IMR-90 (cell line): Measurements from ENCODE around the gene TSSK3. TPM values are rescaled to one million over a fixed set of nuclear protein-coding genes. Genes with fewer than 3 reads are reported as not detected.

ENCODE experiments used
- ATAC-seq: fragments of 200-7000 bp; cut with Tn5 transposase; 2 replicates; pipeline ENCODE4 v1.9.1; 2020; ENCODE audit warnings: low read depth, mild to moderate bottlenecking, moderate library complexity
- BruUV-seq: library from RNA; stranded (reverse); fragments of 400-500 nt; replicated peaks from 2 replicates; lab custom pipeline; 2021; lab: Mats Ljungman, UMichigan
- CTCF ChIA-PET: fragments of 300-600 bp; formaldehyde crosslinking; extraction: SDS; loops from one replicate; lab custom pipeline; 2021; ENCODE audit warnings: antibody characterized with exemption; lab: Yijun Ruan, JAX
- POLR2A ChIA-PET: fragments of 300-600 bp; sonication (Branson Sonifier 250); formaldehyde crosslinking; loops from one replicate; lab custom pipeline; 2022; ENCODE audit warnings: antibody characterized with exemption; ENCODE audit not compliant: unreplicated experiment; lab: Charles Lee
- DNase-seq: peaks from one replicate; pipeline ENCODE4 v3.0.0; 2013
- H2AFZ ChIP-seq: replicated peaks from 2 replicates; pipeline ENCODE3; 2013; ENCODE audit warnings: low read length, mild to moderate bottlenecking; ENCODE audit not compliant: poor library complexity
- H2AK5ac ChIP-seq: 2 replicates; pipeline ENCODE4 v1.6.1; 2013; ENCODE audit warnings: low read depth, low read length, inconsistent platforms
- H2AK9ac ChIP-seq: replicated peaks from 2 replicates; pipeline ENCODE3; 2013; ENCODE audit warnings: mild to moderate bottlenecking, low read depth, low read length, moderate library complexity; ENCODE audit not compliant: poor library complexity
- H2BK120ac ChIP-seq: 2 replicates; pipeline ENCODE4 v1.6.1; 2013; ENCODE audit warnings: low read depth, low read length, inconsistent platforms
- H2BK15ac ChIP-seq: 3 replicates; pipeline ENCODE4 v1.6.1; 2013; ENCODE audit warnings: low read depth, low read length, inconsistent platforms
- H2BK20ac ChIP-seq: 2 replicates; pipeline ENCODE4 v1.6.1; 2013; ENCODE audit warnings: low read depth, mild to moderate bottlenecking, inconsistent platforms, low read length, moderate library complexity
- H2BK5ac ChIP-seq: 2 replicates; pipeline ENCODE4 v1.6.1; 2013; ENCODE audit warnings: mild to moderate bottlenecking, low read depth, low read length, inconsistent platforms; ENCODE audit not compliant: poor library complexity, severe bottlenecking
- H3K14ac ChIP-seq: replicated peaks from 2 replicates; pipeline ENCODE4 v1.6.1; 2013; ENCODE audit warnings: low read depth, low read length, inconsistent platforms
- H3K18ac ChIP-seq: 2 replicates; pipeline ENCODE4 v1.6.1; 2013; ENCODE audit warnings: low read depth, low read length, control low read depth
- H3K23ac ChIP-seq: 2 replicates; pipeline ENCODE4 v1.6.1; 2013; ENCODE audit warnings: low read depth, low read length, inconsistent platforms
- H3K27ac ChIP-seq: 2 replicates; pipeline ENCODE4 v1.5.1; 2013; ENCODE audit warnings: mild to moderate bottlenecking, control low read depth, low read length; ENCODE audit not compliant: insufficient read depth
- H3K27me3 ChIP-seq: 2 replicates; pipeline ENCODE4 v1.6.1; 2013; ENCODE audit warnings: low read length; ENCODE audit not compliant: control insufficient read depth, insufficient read depth
- H3K36me3 ChIP-seq: 2 replicates; pipeline ENCODE4 v1.6.1; 2013; ENCODE audit warnings: low read length, mixed read lengths; ENCODE audit not compliant: control insufficient read depth, insufficient read depth
- H3K4ac ChIP-seq: 2 replicates; pipeline ENCODE4 v1.6.1; 2013; ENCODE audit warnings: low read depth, low read length, inconsistent platforms
- H3K4me1 ChIP-seq: 2 replicates; pipeline ENCODE4 v1.6.1; 2013; ENCODE audit warnings: low read length, mixed read lengths; ENCODE audit not compliant: control insufficient read depth, insufficient read depth
- H3K4me2 ChIP-seq: 2 replicates; pipeline ENCODE4 v1.6.1; 2013; ENCODE audit warnings: low read depth, mild to moderate bottlenecking, control low read depth, low read length, moderate library complexity
- H3K4me3 ChIP-seq: 2 replicates; pipeline ENCODE4 v1.5.1; 2013; ENCODE audit warnings: low read depth, mild to moderate bottlenecking, control low read depth, low read length, moderate library complexity; ENCODE audit not compliant: insufficient read depth
- H3K56ac ChIP-seq: 2 replicates; pipeline ENCODE4 v1.6.1; 2013; ENCODE audit warnings: low read length, inconsistent platforms; ENCODE audit not compliant: insufficient read depth; ENCODE audit errors: extremely low read depth
- H3K79me1 ChIP-seq, 2 experiments: 2 replicates each; pipeline ENCODE4 v1.6.1; 2013; ENCODE audit warnings: low read length in 2 of 2, inconsistent platforms in 1 of 2, low read depth in 1 of 2
- H3K9ac ChIP-seq: 2 replicates; pipeline ENCODE4 v1.6.1; 2013; ENCODE audit warnings: low read depth, low read length, control low read depth
- H3K9me1 ChIP-seq: 2 replicates; pipeline ENCODE4 v1.6.1; 2013; ENCODE audit warnings: low read length, inconsistent platforms; ENCODE audit not compliant: insufficient read depth
- H3K9me3 ChIP-seq: 2 replicates; pipeline ENCODE4 v1.6.1; 2013; ENCODE audit warnings: low read length; ENCODE audit not compliant: control insufficient read depth, insufficient read depth
- H4K20me1 ChIP-seq: 2 replicates; pipeline ENCODE4 v1.6.1; 2013; ENCODE audit warnings: low read length, inconsistent platforms; ENCODE audit not compliant: insufficient read depth
- H4K5ac ChIP-seq: 2 replicates; pipeline ENCODE4 v1.6.1; 2013; ENCODE audit warnings: mild to moderate bottlenecking, low read depth, low read length, control low read depth
- H4K8ac ChIP-seq, 2 experiments: 2 replicates each; pipeline ENCODE4 v1.6.1; 2013; ENCODE audit warnings: low read depth in 2 of 2, low read length in 2 of 2, control low read depth in 1 of 2, inconsistent platforms in 1 of 2
- H4K91ac ChIP-seq: 2 replicates; pipeline ENCODE4 v1.6.1; 2013; ENCODE audit warnings: low read depth, low read length, inconsistent platforms; ENCODE audit not compliant: insufficient read depth
- CEBPB ChIP-seq: IDR thresholded peaks from 2 replicates; pipeline ENCODE4 v1.6.1; 2012; ENCODE audit warnings: low read depth, low read length, improper control_type of control experiment
- CHD1 ChIP-seq: IDR thresholded peaks from 2 replicates; pipeline ENCODE4 v1.6.1; 2012; ENCODE audit warnings: low read depth, low read length, improper control_type of control experiment
- ELK1 ChIP-seq: fragments of 150-350 bp; IDR thresholded peaks from 2 replicates; pipeline ENCODE4 v1.6.1; 2016; ENCODE audit warnings: low read depth, mild to moderate bottlenecking, low read length, moderate library complexity, borderline replicate concordance
- FOS ChIP-seq: fragments of 150-350 bp; IDR thresholded peaks from 2 replicates; pipeline ENCODE4 v1.6.1; 2016; ENCODE audit warnings: low read depth, low read length
- MAFK ChIP-seq: IDR thresholded peaks from 2 replicates; pipeline ENCODE4 v1.6.1; 2012; ENCODE audit warnings: low read depth, low read length, improper control_type of control experiment
- MXI1 ChIP-seq: IDR thresholded peaks from 2 replicates; pipeline ENCODE4 v1.6.1; 2012; ENCODE audit warnings: low read depth, mild to moderate bottlenecking, low read length, moderate library complexity, borderline replicate concordance
- NFE2L2 ChIP-seq: fragments of 150-350 bp; IDR thresholded peaks from 2 replicates; pipeline ENCODE4 v1.6.1; 2016; ENCODE audit warnings: low read depth, mild to moderate bottlenecking, low read length
- RFX5 ChIP-seq: IDR thresholded peaks from 2 replicates; pipeline ENCODE4 v1.8.0; 2012; ENCODE audit warnings: low read depth, mild to moderate bottlenecking, low read length, moderate library complexity
- WGBS, 2 experiments: methylation state at CpG; one replicate each; pipeline versions ENCODE4 v1.1.5 to v1.1.7; 2013; ENCODE audit warnings: missing lambda C conversion rate in 2 of 2; ENCODE audit not compliant: insufficient read length in 1 of 2; ENCODE audit errors: extremely low coverage in 2 of 2; 5-methylcytosine and 5-hydroxymethylcytosine counted together
- dilution Hi-C: fragments of 300-500 bp; cut with HindIII; formaldehyde crosslinking; loops from one replicate; pipeline ENCODE4 v1.14.3; 2018; ENCODE audit warnings: low sequenced_read_pairs; ENCODE audit not compliant: unreplicated experiment
- in situ Hi-C: fragments of 300-500 bp; cut with MboI; formaldehyde crosslinking; loops from 3 replicates; pipeline ENCODE4 v1.14.3; 2019; ENCODE audit warnings: low sequenced_read_pairs, inconsistent platforms, mixed read lengths
- intact Hi-C: fragments of 100-400 bp; cut with micrococcal nuclease; formaldehyde crosslinking; loops from 2 replicates; pipeline ENCODE4 v1.10.0; 2022
- polyA plus RNA-seq, 3 experiments: library from polyadenylated mRNA; depleted of rRNA; stranded (reverse); fragments of >200 nt; gene quantifications; 2 replicates each; pipeline ENCODE4 v1.2.3, GENCODE V29; 2012; ENCODE audit warnings: low replicate concordance in 1 of 3
- total RNA-seq: library from RNA; depleted of rRNA; stranded (reverse); fragments of >200 nt; gene quantifications from 2 replicates; pipeline ENCODE4 v1.2.3, GENCODE V29; 2012
- TF ChIP-seq, protein P1 (sequence below): fragments of 150-350 bp; IDR thresholded peaks from 2 replicates; pipeline ENCODE4 v1.6.1; 2017; ENCODE audit warnings: mild to moderate bottlenecking, antibody characterized with exemption, low read length, low read depth
- TF ChIP-seq, protein P2 (sequence below): conservative IDR thresholded peaks from 2 replicates; pipeline ENCODE4 v1.5.1; 2012; ENCODE audit warnings: mild to moderate bottlenecking, low read depth, low read length, improper control_type of control experiment

TSSK3 gene
- total and polyA plus RNA-seq, 2 of the 4 experiments (the other 2 are of a cell fraction) = 0.96 TPM; not detected in 1

DNA sequence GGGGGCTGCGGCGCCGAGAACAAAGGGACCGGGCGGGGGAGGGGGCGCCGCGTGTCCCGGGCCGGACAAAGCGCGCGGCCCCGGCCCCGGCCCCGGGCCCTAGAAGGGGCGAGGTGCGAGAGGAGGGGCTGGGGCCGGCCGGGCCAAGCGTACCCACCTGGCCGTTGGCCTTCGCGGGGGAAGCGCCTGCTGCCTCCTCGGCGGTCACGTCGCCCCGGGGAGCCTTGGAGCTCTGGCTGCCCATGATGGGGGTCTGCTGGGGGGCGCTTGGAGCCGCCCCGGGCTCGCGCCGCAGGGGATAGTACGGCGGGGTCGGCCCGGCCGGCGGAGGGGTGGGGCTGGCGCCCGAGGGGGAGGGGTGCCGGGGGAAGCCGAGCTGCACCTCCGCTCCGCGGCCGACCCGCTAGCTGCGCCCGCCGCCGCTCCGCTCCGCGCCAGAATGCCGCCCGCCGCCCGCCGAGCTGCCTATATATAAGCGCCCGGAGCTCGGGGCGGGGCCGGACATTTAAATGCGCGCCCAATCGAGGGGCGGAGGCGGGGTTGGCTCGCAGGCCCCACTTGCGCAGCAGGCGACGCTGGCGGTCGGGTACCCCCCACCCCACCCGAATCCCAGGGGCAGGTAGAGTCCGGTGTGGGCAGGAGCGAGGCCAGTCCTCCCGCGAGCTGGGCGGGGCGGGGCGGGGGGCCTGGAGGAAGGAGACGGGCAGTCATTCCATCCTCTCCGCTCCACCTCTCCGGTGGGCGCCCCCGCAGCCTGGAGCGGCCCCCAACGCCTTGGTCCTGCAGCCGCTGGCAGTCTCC lies 26.3 kb upstream of the TSSK3 start, which contains the start of gene MARCKSL1 (continued):
- TF ChIP-seq, protein P1, sequence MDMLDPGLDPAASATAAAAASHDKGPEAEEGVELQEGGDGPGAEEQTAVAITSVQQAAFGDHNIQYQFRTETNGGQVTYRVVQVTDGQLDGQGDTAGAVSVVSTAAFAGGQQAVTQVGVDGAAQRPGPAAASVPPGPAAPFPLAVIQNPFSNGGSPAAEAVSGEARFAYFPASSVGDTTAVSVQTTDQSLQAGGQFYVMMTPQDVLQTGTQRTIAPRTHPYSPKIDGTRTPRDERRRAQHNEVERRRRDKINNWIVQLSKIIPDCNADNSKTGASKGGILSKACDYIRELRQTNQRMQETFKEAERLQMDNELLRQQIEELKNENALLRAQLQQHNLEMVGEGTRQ = no peak
- TF ChIP-seq FOS = no peak

GRCh38 chr1:32336591-32336932 lies 25.8 kb upstream of the TSSK3 start:
- CTCF ChIA-PET = no interaction called here
- H2BK120ac ChIP-seq = no peak overlapping the region
- H3K4me3 ChIP-seq = peak overlapping the region; percentile 85
- no peak for TF ChIP-seq MAFK
- no peak for TF ChIP-seq NFE2L2
- no peak for TF ChIP-seq MXI1
- TF ChIP-seq FOS = no peak
- no peak for TF ChIP-seq ELK1
- TF ChIP-seq CHD1 = no peak
- TF ChIP-seq, protein P2, sequence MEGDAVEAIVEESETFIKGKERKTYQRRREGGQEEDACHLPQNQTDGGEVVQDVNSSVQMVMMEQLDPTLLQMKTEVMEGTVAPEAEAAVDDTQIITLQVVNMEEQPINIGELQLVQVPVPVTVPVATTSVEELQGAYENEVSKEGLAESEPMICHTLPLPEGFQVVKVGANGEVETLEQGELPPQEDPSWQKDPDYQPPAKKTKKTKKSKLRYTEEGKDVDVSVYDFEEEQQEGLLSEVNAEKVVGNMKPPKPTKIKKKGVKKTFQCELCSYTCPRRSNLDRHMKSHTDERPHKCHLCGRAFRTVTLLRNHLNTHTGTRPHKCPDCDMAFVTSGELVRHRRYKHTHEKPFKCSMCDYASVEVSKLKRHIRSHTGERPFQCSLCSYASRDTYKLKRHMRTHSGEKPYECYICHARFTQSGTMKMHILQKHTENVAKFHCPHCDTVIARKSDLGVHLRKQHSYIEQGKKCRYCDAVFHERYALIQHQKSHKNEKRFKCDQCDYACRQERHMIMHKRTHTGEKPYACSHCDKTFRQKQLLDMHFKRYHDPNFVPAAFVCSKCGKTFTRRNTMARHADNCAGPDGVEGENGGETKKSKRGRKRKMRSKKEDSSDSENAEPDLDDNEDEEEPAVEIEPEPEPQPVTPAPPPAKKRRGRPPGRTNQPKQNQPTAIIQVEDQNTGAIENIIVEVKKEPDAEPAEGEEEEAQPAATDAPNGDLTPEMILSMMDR = no peak
- no peak for TF ChIP-seq CEBPB
- no peak for TF ChIP-seq RFX5
- TF ChIP-seq, protein P1 = no peak

More at GRCh38 chr1:32336591-32336932, 25.8 kb upstream of the TSSK3 start:
- Histone ChIP-seq H3K36me3 (peaks cover 27% of the 10 kb centered on the region), H3K9ac (no peak overlapping the region), H2BK15ac (no peak overlapping the region), H2AK5ac (no peak overlapping the region), H3K14ac (no peak overlapping the region), H3K9me1 (0 out of 2 replicates have a peak, but pooled peaks cover 3% of the 10 kb centered on the region), H3K56ac (no peak overlapping the region), H3K79me1 (peaks cover 19 to 35% of the 10 kb centered on the region in 2 experiments; a peak in 3 of 4 replicates), H4K91ac (no peak overlapping the region), H3K4me2 (peak overlapping the region; percentile 72), H3K27ac (no peak overlapping the region), H2AK9ac (no peak overlapping the region), H4K5ac (no peak overlapping the region), H3K23ac (no peak overlapping the region), H3K4me1 (peaks cover 6% of the 10 kb centered on the region), H4K8ac (peak overlapping the region in 1 of 2 experiments; percentile 58; a peak in 1 of 4 replicates), H3K4ac (no peak overlapping the region; the same call in 1 of the 2 replicates), H2BK5ac (no peak overlapping the region), H3K9me3 (no peaks in the 10 kb centered on the region), H3K27me3 (no peaks in the 10 kb centered on the region), H2AFZ (peak overlapping the region; percentile 89), H3K18ac (no peak overlapping the region), H2BK20ac (no peak overlapping the region), H4K20me1 (peaks cover 32% of the 10 kb centered on the region)
- ATAC-seq = no peak
- intact Hi-C loops (loop anchor here (1.0 to 5.0 kb wide), 2 partner anchors 15 to 56 kb away; partner anchors contain the start of gene BSDC1), dilution Hi-C loops (no loop called here), in situ Hi-C loops (no loop called here)
- POLR2A ChIA-PET = interaction anchor here (0.5 to 1.0 kb wide), 4 partner anchors 9 to 447 kb away, joined by 3 to 5 read pairs (median 3); no protein-coding TSS in a partner anchor
- BruUV-seq = no TSS peak
- 58% methylated on average over 4 of the region's 15 CpGs; no CpG with 5 or more reads in 1 of the 2 experiments for WGBS, 2 experiments
- DNase-seq = no peak
